K562 (cell line): ENCODE results near the gene EMC10. TPM values are rescaled to one million over a fixed set of nuclear protein-coding genes. Genes with fewer than 3 reads are reported as not detected.
A peak's percentile ranks its signal among the peaks of the same experiment; 100 is the strongest.

ENCODE experiments used
- CXXC5 ChIP-seq: fragments of 250-450 bp; sonication (Bioruptor Pico); IDR thresholded peaks from 2 replicates; pipeline ENCODE4 v1.8.0; 2022; ENCODE audit warnings: inconsistent platforms, mild to moderate bottlenecking, moderate library complexity
- E2F1 ChIP-seq: sonication (generic); formaldehyde crosslinking; IDR thresholded peaks from 2 replicates; pipeline ENCODE4 v1.8.1; 2023; ENCODE audit warnings: mild to moderate bottlenecking, missing genetic modification reagents, moderate library complexity
- ETV6 ChIP-seq, 3 experiments: fragments of 150-350 bp in 1 of 3; sonication (generic) in 1 of 3; formaldehyde crosslinking in 1 of 3; IDR thresholded peaks; 2 replicates each; pipeline versions ENCODE4 v1.6.1 to v1.8.0; 2014 to 2022; ENCODE audit warnings: borderline replicate concordance in 2 of 3, low read depth in 2 of 3, antibody characterized with exemption in 1 of 3, low read length in 1 of 3, mild to moderate bottlenecking in 1 of 3, missing genetic modification reagents in 1 of 3
- NR2C2 ChIP-seq, 2 experiments: fragments of 200-800 bp in 1 of 2; sonication (Bioruptor generic) in 1 of 2; sonication (generic) in 1 of 2; formaldehyde crosslinking in 1 of 2; IDR thresholded peaks; 2 replicates each; pipeline versions ENCODE4 v1.6.1 to v1.8.0; 2016 to 2022; ENCODE audit warnings: mild to moderate bottlenecking in 1 of 2, missing compliant biosample characterization in 1 of 2, missing genetic modification characterization in 1 of 2, missing genetic modification reagents in 1 of 2
- TEAD4 ChIP-seq, 2 experiments: sonication (generic) in 1 of 2; formaldehyde crosslinking in 1 of 2; IDR thresholded peaks; 2 replicates each; pipeline versions ENCODE4 v1.6.1 to v1.8.0; 2012 to 2022; ENCODE audit warnings: borderline replicate concordance in 1 of 2, inconsistent platforms in 1 of 2, low read length in 1 of 2, mild to moderate bottlenecking in 1 of 2, missing genetic modification reagents in 1 of 2
- polyA plus RNA-seq, 8 experiments: library from polyadenylated mRNA; depleted of rRNA in 4 of 8; stranded (reverse) in 5 of 8; unstranded in 3 of 8; fragments of >200 nt; fragmentation: Nextera tagmentation in 2 of 8; fragmentation: Illumina TruSeq in 1 of 8; extraction: Ambion mirVana in 2 of 8; extraction: Trizol in 1 of 8; gene quantifications; 2 replicates each; pipeline versions ENCODE4 v1.2.1 to v1.2.3, GENCODE V29; 2011 to 2014; ENCODE audit warnings: inconsistent platforms in 1 of 8, missing spikeins in 1 of 8
- total RNA-seq, 7 experiments: library from RNA; depleted of rRNA in 6 of 7; stranded (reverse); fragments of >200 nt in 6 of 7; fragmentation: Illumina TruSeq in 2 of 7; extraction: Trizol in 2 of 7; gene quantifications; 2 replicates each; pipeline versions ENCODE4 v1.2.1 to v1.2.3, GENCODE V29; 2011 to 2021; ENCODE audit warnings: low replicate concordance in 1 of 7
- TF ChIP-seq, protein P1 (sequence below): fragments of 250-450 bp; sonication (Bioruptor Pico); IDR thresholded peaks from 2 replicates; pipeline ENCODE4 v1.5.0; 2020; ENCODE audit warnings: mild to moderate bottlenecking, borderline replicate concordance

EMC10 gene
- total and polyA plus RNA-seq, 9 of the 15 experiments (the other 6 are each of a cell fraction or from before 2014, with no cell fraction given) = 1.4 to 46.0 (median 13.1) TPM

GRCh38 chr19:50465986-50466705 is 10.2 kb upstream of the EMC10 start (continued):
- TF ChIP-seq ETV6 (IDR thresholded peaks at IDR 0.05; ENCODE audit: borderline replicate concordance in 1 of 2, low read depth in 2 of 2, low read length in 1 of 2) (no peak), ETV6 (CRISPR knock-in tag; IDR thresholded peaks at IDR 0.05; ENCODE audit: borderline replicate concordance) (no peak), CXXC5 (CRISPR knock-in tag) (peak; percentile 27), TEAD4 (IDR thresholded peaks at IDR 0.05; ENCODE audit: low read length) (no peak), TEAD4 (CRISPR knock-in tag; IDR thresholded peaks at IDR 0.05; ENCODE audit: borderline replicate concordance) (no peak), NR2C2 (CRISPR knock-in tag; IDR thresholded peaks at IDR 0.05) (no peak), NR2C2 (tag; IDR thresholded peaks at IDR 0.05) (0 out of 2 replicates have a peak, but pooled peaks have one; percentile 1), E2F1 (CRISPR knock-in tag) (no peak)
- TF ChIP-seq, protein P1, sequence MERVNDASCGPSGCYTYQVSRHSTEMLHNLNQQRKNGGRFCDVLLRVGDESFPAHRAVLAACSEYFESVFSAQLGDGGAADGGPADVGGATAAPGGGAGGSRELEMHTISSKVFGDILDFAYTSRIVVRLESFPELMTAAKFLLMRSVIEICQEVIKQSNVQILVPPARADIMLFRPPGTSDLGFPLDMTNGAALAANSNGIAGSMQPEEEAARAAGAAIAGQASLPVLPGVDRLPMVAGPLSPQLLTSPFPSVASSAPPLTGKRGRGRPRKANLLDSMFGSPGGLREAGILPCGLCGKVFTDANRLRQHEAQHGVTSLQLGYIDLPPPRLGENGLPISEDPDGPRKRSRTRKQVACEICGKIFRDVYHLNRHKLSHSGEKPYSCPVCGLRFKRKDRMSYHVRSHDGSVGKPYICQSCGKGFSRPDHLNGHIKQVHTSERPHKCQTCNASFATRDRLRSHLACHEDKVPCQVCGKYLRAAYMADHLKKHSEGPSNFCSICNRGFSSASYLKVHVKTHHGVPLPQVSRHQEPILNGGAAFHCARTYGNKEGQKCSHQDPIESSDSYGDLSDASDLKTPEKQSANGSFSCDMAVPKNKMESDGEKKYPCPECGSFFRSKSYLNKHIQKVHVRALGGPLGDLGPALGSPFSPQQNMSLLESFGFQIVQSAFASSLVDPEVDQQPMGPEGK (CRISPR knock-in tag) = no peak
